ES-I3 (cell line): ENCODE data around the gene FGGY.
"Not testable (repeated sequence)": the region's sequence is repeated elsewhere in the genome, so short reads cannot be mapped to it uniquely, and the experiment has no call there.

Experiments
- H3K36me3 ChIP-seq: 2 replicates; pipeline ENCODE4 v1.6.1; 2013; ENCODE audit warnings: mild to moderate bottlenecking, low read length, control low read depth, moderate library complexity; ENCODE audit not compliant: insufficient read depth
- H3K4me1 ChIP-seq: 2 replicates; pipeline ENCODE4 v1.6.1; 2013; ENCODE audit warnings: mild to moderate bottlenecking, control low read depth, low read length; ENCODE audit not compliant: insufficient read depth
- H3K9ac ChIP-seq: 2 replicates; pipeline ENCODE4 v1.6.1; 2013; ENCODE audit warnings: low read depth, mild to moderate bottlenecking, low read length, moderate library complexity
- H3K9me3 ChIP-seq: 2 replicates; pipeline ENCODE4 v1.6.1; 2013; ENCODE audit warnings: mild to moderate bottlenecking, low read length, moderate library complexity; ENCODE audit not compliant: control insufficient read depth, insufficient read depth

Gene FGGY

GRCh38 chr1:59494145-59494833, 197.4 kb downstream of the FGGY start:
- Histone ChIP-seq H3K9ac (no peak overlapping the region), H3K4me1 (no peaks in the 10 kb centered on the region), H3K36me3 (no peaks in the 10 kb centered on the region)

GRCh38 chr1:59496156-59496555, 199.3 kb downstream of the FGGY start:
- not testable (repeated sequence) for H3K9me3 ChIP-seq, H3K36me3 ChIP-seq, H3K9ac ChIP-seq, H3K4me1 ChIP-seq

More at GRCh38 chr1:59494145-59494833, 197.4 kb downstream of the FGGY start:
- H3K9me3 ChIP-seq = no peaks in the 10 kb centered on the region

GRCh38 chr1:59497616-59498015, 200.7 kb downstream of the FGGY start:
- H3K9me3 ChIP-seq = no peaks in the 10 kb centered on the region
- no peaks in the 10 kb centered on the region; the same call in 1 of the 2 replicates for H3K4me1 ChIP-seq
- no peak overlapping the region for H3K9ac ChIP-seq
- H3K36me3 ChIP-seq = no peaks in the 10 kb centered on the region

GRCh38 chr1:59498640-59499039, 201.7 kb downstream of the FGGY start:
- Histone ChIP-seq H3K9me3 (no peaks in the 10 kb centered on the region), H3K4me1 (no peaks in the 10 kb centered on the region; the same call in 1 of the 2 replicates), H3K9ac (no peak overlapping the region), H3K36me3 (no peaks in the 10 kb centered on the region)

GRCh38 chr1:59499273-59499942, 202.5 kb downstream of the FGGY start:
- Histone ChIP-seq H3K9ac (no peak overlapping the region), H3K9me3 (no peaks in the 10 kb centered on the region), H3K36me3 (no peaks in the 10 kb centered on the region), H3K4me1 (no peaks in the 10 kb centered on the region; the same call in 1 of the 2 replicates)

- no peak overlapping the region for H3K9ac ChIP-seq
- no peaks in the 10 kb centered on the region; the same call in 1 of the 2 replicates for H3K4me1 ChIP-seq
- H3K9me3 ChIP-seq = no peaks in the 10 kb centered on the region
- no peaks in the 10 kb centered on the region for H3K36me3 ChIP-seq
Observed at GRCh38 chr1:59499943-59500569, 203.2 kb downstream of the FGGY start.

GRCh38 chr1:59500950-59501742, 204.3 kb downstream of the FGGY start:
- no peaks in the 10 kb centered on the region for H3K36me3 ChIP-seq
- no peaks in the 10 kb centered on the region for H3K9me3 ChIP-seq
- H3K9ac ChIP-seq = no peak overlapping the region
- no peaks in the 10 kb centered on the region; the same call in 1 of the 2 replicates for H3K4me1 ChIP-seq

- Histone ChIP-seq H3K9ac (no peak overlapping the region), H3K9me3 (no peaks in the 10 kb centered on the region), H3K36me3 (no peaks in the 10 kb centered on the region), H3K4me1 (no peaks in the 10 kb centered on the region; the same call in 1 of the 2 replicates)
Observed at GRCh38 chr1:59502009-59502691, 205.3 kb downstream of the FGGY start.

GRCh38 chr1:59504276-59504675, 207.4 kb downstream of the FGGY start:
- no peaks in the 10 kb centered on the region; the same call in 1 of the 2 replicates for H3K4me1 ChIP-seq
- no peak overlapping the region for H3K9ac ChIP-seq
- no peaks in the 10 kb centered on the region for H3K36me3 ChIP-seq

GRCh38 chr1:59505596-59506028, 208.7 kb downstream of the FGGY start:
- Histone ChIP-seq H3K4me1 (no peaks in the 10 kb centered on the region; the same call in 1 of the 2 replicates), H3K9me3 (no peaks in the 10 kb centered on the region), H3K36me3 (no peaks in the 10 kb centered on the region), H3K9ac (no peak overlapping the region)

More at GRCh38 chr1:59504276-59504675, 207.4 kb downstream of the FGGY start:
- H3K9me3 ChIP-seq = no peaks in the 10 kb centered on the region

- Histone ChIP-seq H3K9ac (no peak overlapping the region), H3K36me3 (no peaks in the 10 kb centered on the region), H3K4me1 (no peaks in the 10 kb centered on the region), H3K9me3 (no peaks in the 10 kb centered on the region)
Observed at GRCh38 chr1:59506952-59507351, 210.1 kb downstream of the FGGY start.

GRCh38 chr1:59509341-59509875, 212.5 kb downstream of the FGGY start:
- no peaks in the 10 kb centered on the region for H3K9me3 ChIP-seq
- H3K4me1 ChIP-seq = no peaks in the 10 kb centered on the region
- no peaks in the 10 kb centered on the region for H3K36me3 ChIP-seq
- no peak overlapping the region for H3K9ac ChIP-seq

GRCh38 chr1:59510249-59510648, 213.4 kb downstream of the FGGY start:
- no peak overlapping the region for H3K9ac ChIP-seq
- no peaks in the 10 kb centered on the region for H3K4me1 ChIP-seq
- no peaks in the 10 kb centered on the region for H3K9me3 ChIP-seq
- no peaks in the 10 kb centered on the region for H3K36me3 ChIP-seq
